Smooth muscle cell (in vitro differentiated cells): ENCODE results near the gene CLDN7. TPM values are rescaled to one million over a fixed set of nuclear protein-coding genes. Genes with fewer than 3 reads are reported as not detected.

Experiments
- DNase-seq: peaks from one replicate; lab custom pipeline; 2025; ENCODE audit not compliant: unreplicated experiment; lab: John Stamatoyannopoulos, UW
- H2AFZ ChIP-seq: fragments of 200-600 bp; sonication (generic); 2 replicates; pipeline ENCODE4 v1.6.0; 2016; ENCODE audit warnings: antibody characterized with exemption, low read depth, mild to moderate bottlenecking
- H3F3A ChIP-seq: fragments of 200-600 bp; sonication (generic); 2 replicates; pipeline ENCODE4 v1.6.0; 2017; ENCODE audit warnings: antibody characterized with exemption, low read depth
- H3K27ac ChIP-seq: fragments of 200-600 bp; sonication (generic); 2 replicates; pipeline ENCODE4 v1.5.1; 2016; ENCODE audit warnings: low read depth, mild to moderate bottlenecking
- H3K27me3 ChIP-seq: fragments of 200-600 bp; sonication (generic); 2 replicates; pipeline ENCODE4 v1.6.1; 2016; ENCODE audit warnings: low read depth, mild to moderate bottlenecking
- H3K36me3 ChIP-seq: fragments of 200-600 bp; sonication (generic); 2 replicates; pipeline ENCODE4 v1.5.1; 2016; ENCODE audit warnings: low read depth
- H3K4me1 ChIP-seq: fragments of 200-600 bp; sonication (generic); 2 replicates; pipeline ENCODE4 v1.5.1; 2016; ENCODE audit warnings: low read depth
- H3K4me2 ChIP-seq: fragments of 200-600 bp; sonication (generic); 2 replicates; pipeline ENCODE4 v1.6.0; 2016; ENCODE audit warnings: mild to moderate bottlenecking
- H3K4me3 ChIP-seq: fragments of 200-600 bp; sonication (generic); 2 replicates; pipeline ENCODE4 v1.5.1; 2016; ENCODE audit warnings: mild to moderate bottlenecking
- H3K79me2 ChIP-seq: fragments of 200-600 bp; sonication (generic); 2 replicates; pipeline ENCODE4 v1.6.0; 2016; ENCODE audit warnings: low read depth, mild to moderate bottlenecking
- H3K9ac ChIP-seq: fragments of 200-600 bp; sonication (generic); 2 replicates; pipeline ENCODE4 v1.6.0; 2016; ENCODE audit warnings: low read depth
- H3K9me3 ChIP-seq: fragments of 200-600 bp; sonication (generic); replicated peaks from 2 replicates; pipeline ENCODE4 v1.5.1; 2016; ENCODE audit warnings: low read depth
- H4K20me1 ChIP-seq: fragments of 200-600 bp; sonication (generic); 2 replicates; pipeline ENCODE4 v1.6.0; 2016; ENCODE audit warnings: low read depth
- WGBS: methylation state at CpG from one replicate; pipeline ENCODE4 v1.1.7; 2016; ENCODE audit warnings: low lambda C conversion rate; 5-methylcytosine and 5-hydroxymethylcytosine counted together
- polyA plus RNA-seq: library from polyadenylated mRNA; unstranded; fragments of >200 nt; fragmentation: Nextera tagmentation; extraction: Ambion mirVana; gene quantifications from 2 replicates; pipeline ENCODE4 v1.2.1, GENCODE V29; 2016
- total RNA-seq: library from RNA; depleted of rRNA; stranded (reverse); fragments of >200 nt; gene quantifications from 2 replicates; pipeline ENCODE4 v1.2.3, GENCODE V29; 2014
- TF ChIP-seq, protein P1 (sequence below): fragments of 200-600 bp; sonication (generic); IDR thresholded peaks from 2 replicates; pipeline ENCODE4 v1.5.1; 2017; ENCODE audit warnings: borderline replicate concordance, mild to moderate bottlenecking, antibody characterized with exemption; ENCODE audit not compliant: insufficient read depth, poor library complexity, severe bottlenecking

The CLDN7 gene
- total and polyA plus RNA-seq, 2 experiments from 2014 or later, result 25.2 to 33.7 TPM

DNA sequence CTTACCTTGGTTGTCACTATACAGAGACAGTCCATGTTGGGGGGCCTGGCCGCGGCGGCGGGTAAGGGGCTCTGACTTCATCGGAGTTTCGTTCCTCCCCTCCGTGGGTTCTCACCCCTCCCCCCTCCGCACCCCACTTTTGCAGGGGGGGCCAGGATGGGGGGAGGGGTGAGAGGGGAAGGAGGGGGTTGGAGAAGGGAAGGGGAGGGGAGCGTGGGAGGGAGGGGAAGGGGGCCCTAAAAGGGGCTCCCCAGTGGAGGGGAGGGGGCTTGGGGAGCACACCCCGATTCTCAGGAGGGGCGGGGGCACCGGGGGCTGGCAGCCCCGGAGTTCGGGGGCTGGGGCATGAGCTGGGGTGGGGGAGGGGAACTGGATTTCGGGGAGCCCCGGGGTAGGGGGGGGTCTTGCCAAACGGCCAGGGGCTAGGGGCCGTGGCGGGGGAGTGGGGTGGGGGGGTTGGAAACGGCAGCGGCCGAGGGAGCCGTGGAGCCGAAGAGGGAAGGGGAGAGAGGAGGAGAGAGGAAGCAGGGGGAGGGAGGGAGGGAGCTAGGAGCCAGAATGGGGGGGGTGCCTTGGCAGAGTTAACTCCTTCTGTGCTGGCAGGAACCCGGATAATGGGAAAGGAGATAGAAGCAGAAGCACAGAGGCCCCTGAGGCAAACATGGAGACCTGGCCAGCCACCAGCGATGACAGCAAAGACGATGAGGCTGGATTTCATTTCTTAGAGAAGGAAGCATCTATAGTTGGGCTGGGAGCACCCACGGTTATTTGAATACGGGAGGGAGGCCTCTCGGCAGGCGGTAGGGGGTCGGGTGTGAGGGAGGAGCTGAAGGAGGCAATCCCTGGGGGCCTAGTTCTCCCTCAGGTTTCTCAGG is 44.9 kb downstream of the CLDN7 start:
- TF ChIP-seq, protein P1, sequence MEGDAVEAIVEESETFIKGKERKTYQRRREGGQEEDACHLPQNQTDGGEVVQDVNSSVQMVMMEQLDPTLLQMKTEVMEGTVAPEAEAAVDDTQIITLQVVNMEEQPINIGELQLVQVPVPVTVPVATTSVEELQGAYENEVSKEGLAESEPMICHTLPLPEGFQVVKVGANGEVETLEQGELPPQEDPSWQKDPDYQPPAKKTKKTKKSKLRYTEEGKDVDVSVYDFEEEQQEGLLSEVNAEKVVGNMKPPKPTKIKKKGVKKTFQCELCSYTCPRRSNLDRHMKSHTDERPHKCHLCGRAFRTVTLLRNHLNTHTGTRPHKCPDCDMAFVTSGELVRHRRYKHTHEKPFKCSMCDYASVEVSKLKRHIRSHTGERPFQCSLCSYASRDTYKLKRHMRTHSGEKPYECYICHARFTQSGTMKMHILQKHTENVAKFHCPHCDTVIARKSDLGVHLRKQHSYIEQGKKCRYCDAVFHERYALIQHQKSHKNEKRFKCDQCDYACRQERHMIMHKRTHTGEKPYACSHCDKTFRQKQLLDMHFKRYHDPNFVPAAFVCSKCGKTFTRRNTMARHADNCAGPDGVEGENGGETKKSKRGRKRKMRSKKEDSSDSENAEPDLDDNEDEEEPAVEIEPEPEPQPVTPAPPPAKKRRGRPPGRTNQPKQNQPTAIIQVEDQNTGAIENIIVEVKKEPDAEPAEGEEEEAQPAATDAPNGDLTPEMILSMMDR, result no peak
- peak overlapping the region; percentile 95 for H3K27ac ChIP-seq
- WGBS, result 5% methylated on average over 11 of the region's 32 CpGs
- H3K4me1 ChIP-seq, result peaks cover 45% of the 10 kb centered on the region
- peak overlapping the region; percentile 96 for H3K4me2 ChIP-seq
- H3K9me3 ChIP-seq, result no peaks in the 10 kb centered on the region
- no peak for DNase-seq
- H3K9ac ChIP-seq, result peak overlapping the region; percentile 76
- H3K79me2 ChIP-seq, result peaks cover 29% of the 10 kb centered on the region
- H4K20me1 ChIP-seq, result peaks cover 59% of the 10 kb centered on the region
- peaks cover 28% of the 10 kb centered on the region for H3F3A ChIP-seq
- no peaks in the 10 kb centered on the region for H3K27me3 ChIP-seq
- H2AFZ ChIP-seq, result no peak overlapping the region
- H3K36me3 ChIP-seq, result no peaks in the 10 kb centered on the region
- H3K4me3 ChIP-seq, result peak overlapping the region; percentile 72

DNA sequence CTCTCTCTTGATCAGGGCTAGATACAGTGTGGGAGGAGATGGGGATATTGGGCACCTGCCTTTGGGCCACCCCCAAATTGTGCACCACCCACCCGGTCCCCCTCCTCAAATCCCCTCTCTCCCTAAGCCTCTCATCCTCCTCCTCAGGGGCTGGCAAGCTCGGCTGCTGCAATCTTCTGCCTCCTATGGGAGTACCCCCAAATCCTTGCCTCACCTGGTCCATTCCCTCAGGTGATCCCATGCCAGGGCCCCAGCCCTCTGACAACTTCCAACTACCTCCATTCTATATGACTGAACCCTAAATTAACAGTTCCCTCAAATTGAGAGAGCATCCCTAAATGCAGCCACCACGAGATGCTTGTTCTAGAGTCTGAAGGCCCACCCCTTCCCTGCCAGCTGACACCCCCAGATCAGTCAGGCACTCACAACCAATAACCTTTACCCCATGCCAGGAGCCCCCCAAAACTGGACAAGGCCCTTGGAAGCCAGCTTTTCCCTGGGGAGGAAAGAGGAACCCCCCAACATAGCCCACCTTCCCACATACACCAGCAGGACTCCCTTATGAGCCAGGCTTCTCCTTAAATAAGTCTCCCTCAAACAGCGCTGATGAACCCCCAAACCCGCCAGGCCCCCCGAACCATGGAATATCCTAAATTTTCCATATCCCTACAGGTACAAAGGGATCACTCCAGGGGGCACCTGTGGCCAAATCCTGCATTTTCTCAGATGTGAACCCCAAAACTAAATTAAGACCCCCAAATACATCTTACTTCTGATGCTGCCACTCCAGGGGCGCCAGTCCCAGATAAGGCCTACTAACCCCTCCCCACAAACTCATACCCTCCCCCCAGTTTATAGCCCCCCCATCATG is 45.8 kb downstream of the CLDN7 start:
- TF ChIP-seq, protein P1, result no peak
- Histone ChIP-seq H3K27ac (peak overlapping the region; percentile 65), H2AFZ (no peak overlapping the region), H3K9ac (peak overlapping the region; percentile 76), H3K9me3 (no peaks in the 10 kb centered on the region), H3F3A (peaks cover 28% of the 10 kb centered on the region), H3K4me2 (peak overlapping the region; percentile 96), H4K20me1 (peaks cover 59% of the 10 kb centered on the region), H3K4me1 (peaks cover 51% of the 10 kb centered on the region), H3K4me3 (peak overlapping the region; percentile 72), H3K79me2 (peaks cover 37% of the 10 kb centered on the region), H3K36me3 (no peaks in the 10 kb centered on the region), H3K27me3 (no peaks in the 10 kb centered on the region)
- 21% methylated on average over 7 of the region's 7 CpGs for WGBS
- DNase-seq, result no peak

DNA sequence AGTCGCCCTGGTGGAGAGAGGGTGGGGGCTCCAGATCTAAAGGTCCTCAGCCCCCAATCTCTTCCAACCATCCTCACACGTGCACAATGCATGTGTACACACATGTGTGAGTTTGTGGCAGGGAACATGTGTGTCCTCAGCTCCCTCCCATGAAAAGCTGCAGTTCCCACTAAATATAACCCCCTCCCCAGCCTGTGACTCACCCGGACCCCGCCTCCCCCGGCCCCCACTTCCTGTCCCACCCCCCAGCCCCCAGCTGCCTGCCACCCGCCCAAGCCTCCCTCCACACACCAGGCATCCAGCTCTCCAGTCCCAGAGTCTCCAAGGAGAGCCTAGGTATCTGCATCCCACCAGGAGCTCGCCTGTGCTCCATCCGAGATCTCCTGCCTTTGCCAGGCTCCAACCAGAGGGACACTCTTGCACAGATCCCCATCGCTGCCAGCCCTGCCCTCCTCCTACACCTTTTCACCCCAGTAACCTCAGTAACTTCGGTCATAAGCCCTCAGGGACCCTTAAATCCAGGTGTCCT is 46.6 kb downstream of the CLDN7 start:
- peaks cover 40% of the 10 kb centered on the region for H3K79me2 ChIP-seq
- H2AFZ ChIP-seq, result no peak overlapping the region
- peak overlapping the region; percentile 96 for H3K4me2 ChIP-seq
- H3K9me3 ChIP-seq, result no peaks in the 10 kb centered on the region
- 12% methylated on average over 6 of the region's 10 CpGs for WGBS
- peaks cover 54% of the 10 kb centered on the region for H3K4me1 ChIP-seq
- peak overlapping the region; percentile 72 for H3K4me3 ChIP-seq
- no peak for DNase-seq
- peak overlapping the region; percentile 88 for H3K27ac ChIP-seq
- no peaks in the 10 kb centered on the region for H3K27me3 ChIP-seq
- no peak overlapping the region for H3K9ac ChIP-seq
- peaks cover 59% of the 10 kb centered on the region for H4K20me1 ChIP-seq
- H3F3A ChIP-seq, result peaks cover 24% of the 10 kb centered on the region
- TF ChIP-seq, protein P1, result no peak
- no peaks in the 10 kb centered on the region for H3K36me3 ChIP-seq
